ENCODE data around the gene NCF2. TPM values are rescaled to one million over a fixed set of nuclear protein-coding genes. Genes with fewer than 3 reads are reported as not detected.

The NCF2 gene
- total and polyA plus RNA-seq, 4 donors = 1.2 to 15.1 (median 7.5) TPM

- no peaks in the 10 kb centered on the region for H3K27me3 ChIP-seq (ENCODE audit: control insufficient read depth in 4 of 4, insufficient read depth in 4 of 4, low read length in 3 of 4)
- H3K4me1 ChIP-seq (ENCODE audit: control insufficient read depth in 4 of 4, insufficient read depth in 4 of 4, low read length in 3 of 4) = peaks cover 0 to 3% (median 0%) of the 10 kb centered on the region in 4 donors
- no peaks in the 10 kb centered on the region for H3K36me3 ChIP-seq (ENCODE audit: control insufficient read depth in 4 of 4, insufficient read depth in 3 of 4, low read depth in 1 of 4, low read length in 3 of 4)
- no peak overlapping the region for H3K27ac ChIP-seq (ENCODE audit: low read depth in 1 of 2, low read length in 2 of 2)
- DNase-seq (ENCODE audit: low spot score) = no peak
- WGBS = 84% methylated on average over 8 of the region's 8 CpGs
- no peak overlapping the region for H3K4me3 ChIP-seq (ENCODE audit: low read depth in 1 of 3, low read length in 3 of 3)
- no peak overlapping the region for H3K9ac ChIP-seq (ENCODE audit: low read depth in 1 of 2, low read length in 2 of 2)
- no peaks in the 10 kb centered on the region for H3K9me3 ChIP-seq (ENCODE audit: control insufficient read depth in 4 of 4, low read length in 3 of 4)
- TF ChIP-seq HNF4G (IDR thresholded peaks at IDR 0.05) (no peak), NR2F2 (IDR thresholded peaks at IDR 0.05) (no peak), JUND (IDR thresholded peaks at IDR 0.05) (no peak), RAD21 (IDR thresholded peaks at IDR 0.05) (no peak), FOXA2 (IDR thresholded peaks at IDR 0.05) (no peak)
- TF ChIP-seq, protein P1, sequence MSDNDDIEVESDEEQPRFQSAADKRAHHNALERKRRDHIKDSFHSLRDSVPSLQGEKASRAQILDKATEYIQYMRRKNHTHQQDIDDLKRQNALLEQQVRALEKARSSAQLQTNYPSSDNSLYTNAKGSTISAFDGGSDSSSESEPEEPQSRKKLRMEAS (IDR thresholded peaks at IDR 0.05) = no peak
- TF ChIP-seq, protein P2, sequence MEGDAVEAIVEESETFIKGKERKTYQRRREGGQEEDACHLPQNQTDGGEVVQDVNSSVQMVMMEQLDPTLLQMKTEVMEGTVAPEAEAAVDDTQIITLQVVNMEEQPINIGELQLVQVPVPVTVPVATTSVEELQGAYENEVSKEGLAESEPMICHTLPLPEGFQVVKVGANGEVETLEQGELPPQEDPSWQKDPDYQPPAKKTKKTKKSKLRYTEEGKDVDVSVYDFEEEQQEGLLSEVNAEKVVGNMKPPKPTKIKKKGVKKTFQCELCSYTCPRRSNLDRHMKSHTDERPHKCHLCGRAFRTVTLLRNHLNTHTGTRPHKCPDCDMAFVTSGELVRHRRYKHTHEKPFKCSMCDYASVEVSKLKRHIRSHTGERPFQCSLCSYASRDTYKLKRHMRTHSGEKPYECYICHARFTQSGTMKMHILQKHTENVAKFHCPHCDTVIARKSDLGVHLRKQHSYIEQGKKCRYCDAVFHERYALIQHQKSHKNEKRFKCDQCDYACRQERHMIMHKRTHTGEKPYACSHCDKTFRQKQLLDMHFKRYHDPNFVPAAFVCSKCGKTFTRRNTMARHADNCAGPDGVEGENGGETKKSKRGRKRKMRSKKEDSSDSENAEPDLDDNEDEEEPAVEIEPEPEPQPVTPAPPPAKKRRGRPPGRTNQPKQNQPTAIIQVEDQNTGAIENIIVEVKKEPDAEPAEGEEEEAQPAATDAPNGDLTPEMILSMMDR (IDR thresholded peaks at IDR 0.05; ENCODE audit: low read depth, low read length, missing input control) = no peak
- TF ChIP-seq, protein P3, sequence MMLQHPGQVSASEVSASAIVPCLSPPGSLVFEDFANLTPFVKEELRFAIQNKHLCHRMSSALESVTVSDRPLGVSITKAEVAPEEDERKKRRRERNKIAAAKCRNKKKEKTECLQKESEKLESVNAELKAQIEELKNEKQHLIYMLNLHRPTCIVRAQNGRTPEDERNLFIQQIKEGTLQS (IDR thresholded peaks at IDR 0.05) = no peak
- TF ChIP-seq, protein P4, sequence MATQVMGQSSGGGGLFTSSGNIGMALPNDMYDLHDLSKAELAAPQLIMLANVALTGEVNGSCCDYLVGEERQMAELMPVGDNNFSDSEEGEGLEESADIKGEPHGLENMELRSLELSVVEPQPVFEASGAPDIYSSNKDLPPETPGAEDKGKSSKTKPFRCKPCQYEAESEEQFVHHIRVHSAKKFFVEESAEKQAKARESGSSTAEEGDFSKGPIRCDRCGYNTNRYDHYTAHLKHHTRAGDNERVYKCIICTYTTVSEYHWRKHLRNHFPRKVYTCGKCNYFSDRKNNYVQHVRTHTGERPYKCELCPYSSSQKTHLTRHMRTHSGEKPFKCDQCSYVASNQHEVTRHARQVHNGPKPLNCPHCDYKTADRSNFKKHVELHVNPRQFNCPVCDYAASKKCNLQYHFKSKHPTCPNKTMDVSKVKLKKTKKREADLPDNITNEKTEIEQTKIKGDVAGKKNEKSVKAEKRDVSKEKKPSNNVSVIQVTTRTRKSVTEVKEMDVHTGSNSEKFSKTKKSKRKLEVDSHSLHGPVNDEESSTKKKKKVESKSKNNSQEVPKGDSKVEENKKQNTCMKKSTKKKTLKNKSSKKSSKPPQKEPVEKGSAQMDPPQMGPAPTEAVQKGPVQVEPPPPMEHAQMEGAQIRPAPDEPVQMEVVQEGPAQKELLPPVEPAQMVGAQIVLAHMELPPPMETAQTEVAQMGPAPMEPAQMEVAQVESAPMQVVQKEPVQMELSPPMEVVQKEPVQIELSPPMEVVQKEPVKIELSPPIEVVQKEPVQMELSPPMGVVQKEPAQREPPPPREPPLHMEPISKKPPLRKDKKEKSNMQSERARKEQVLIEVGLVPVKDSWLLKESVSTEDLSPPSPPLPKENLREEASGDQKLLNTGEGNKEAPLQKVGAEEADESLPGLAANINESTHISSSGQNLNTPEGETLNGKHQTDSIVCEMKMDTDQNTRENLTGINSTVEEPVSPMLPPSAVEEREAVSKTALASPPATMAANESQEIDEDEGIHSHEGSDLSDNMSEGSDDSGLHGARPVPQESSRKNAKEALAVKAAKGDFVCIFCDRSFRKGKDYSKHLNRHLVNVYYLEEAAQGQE (IDR thresholded peaks at IDR 0.05) = no peak
Measured at GRCh38 chr1:183576537-183576936, 13.7 kb downstream of the NCF2 start.

DNA sequence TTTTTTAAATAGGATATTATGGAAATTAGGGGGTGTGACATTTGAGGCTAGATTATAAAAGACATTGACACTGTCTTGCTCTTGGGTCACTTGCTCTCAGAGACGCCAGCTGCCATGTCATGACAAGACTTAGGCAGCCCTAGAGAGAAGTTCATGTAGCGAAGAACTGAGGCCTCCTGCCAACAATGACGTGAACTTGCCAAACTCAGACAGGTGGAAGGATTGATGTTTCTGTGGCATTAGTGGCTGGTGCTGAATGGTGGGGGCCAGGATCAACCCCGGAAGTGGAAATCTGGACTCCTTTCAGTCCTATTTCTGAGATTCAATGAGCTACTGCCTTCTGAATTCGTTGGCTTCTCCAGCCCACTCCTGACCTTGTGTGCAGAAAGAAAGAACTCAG lies 14.7 kb downstream of the NCF2 start:
- Histone ChIP-seq H3K4me3 (ENCODE audit: low read depth in 1 of 3, low read length in 3 of 3) (no peak overlapping the region), H3K4me1 (ENCODE audit: control insufficient read depth in 4 of 4, insufficient read depth in 4 of 4, low read length in 3 of 4) (peaks cover 0 to 3% (median 0%) of the 10 kb centered on the region in 4 donors), H3K9me3 (ENCODE audit: control insufficient read depth in 4 of 4, low read length in 3 of 4) (no peaks in the 10 kb centered on the region), H3K27ac (ENCODE audit: low read depth in 1 of 2, low read length in 2 of 2) (no peak overlapping the region), H3K9ac (ENCODE audit: low read depth in 1 of 2, low read length in 2 of 2) (no peak overlapping the region), H3K27me3 (ENCODE audit: control insufficient read depth in 4 of 4, insufficient read depth in 4 of 4, low read length in 3 of 4) (no peaks in the 10 kb centered on the region), H3K36me3 (ENCODE audit: control insufficient read depth in 4 of 4, insufficient read depth in 3 of 4, low read depth in 1 of 4, low read length in 3 of 4) (no peaks in the 10 kb centered on the region)
- DNase-seq (ENCODE audit: low spot score) = no peak
- no peak for TF ChIP-seq JUND (IDR thresholded peaks at IDR 0.05)
- no peak for TF ChIP-seq GABPA (IDR thresholded peaks at IDR 0.05 in 1 of 2, conservative IDR thresholded peaks at IDR 0.05 in 1 of 2)
- no peak for TF ChIP-seq RXRA (IDR thresholded peaks at IDR 0.05)
- TF ChIP-seq, protein P5, sequence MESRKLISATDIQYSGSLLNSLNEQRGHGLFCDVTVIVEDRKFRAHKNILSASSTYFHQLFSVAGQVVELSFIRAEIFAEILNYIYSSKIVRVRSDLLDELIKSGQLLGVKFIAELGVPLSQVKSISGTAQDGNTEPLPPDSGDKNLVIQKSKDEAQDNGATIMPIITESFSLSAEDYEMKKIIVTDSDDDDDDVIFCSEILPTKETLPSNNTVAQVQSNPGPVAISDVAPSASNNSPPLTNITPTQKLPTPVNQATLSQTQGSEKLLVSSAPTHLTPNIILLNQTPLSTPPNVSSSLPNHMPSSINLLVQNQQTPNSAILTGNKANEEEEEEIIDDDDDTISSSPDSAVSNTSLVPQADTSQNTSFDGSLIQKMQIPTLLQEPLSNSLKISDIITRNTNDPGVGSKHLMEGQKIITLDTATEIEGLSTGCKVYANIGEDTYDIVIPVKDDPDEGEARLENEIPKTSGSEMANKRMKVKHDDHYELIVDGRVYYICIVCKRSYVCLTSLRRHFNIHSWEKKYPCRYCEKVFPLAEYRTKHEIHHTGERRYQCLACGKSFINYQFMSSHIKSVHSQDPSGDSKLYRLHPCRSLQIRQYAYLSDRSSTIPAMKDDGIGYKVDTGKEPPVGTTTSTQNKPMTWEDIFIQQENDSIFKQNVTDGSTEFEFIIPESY (IDR thresholded peaks at IDR 0.05) = no peak
- TF ChIP-seq, protein P3 (IDR thresholded peaks at IDR 0.05) = no peak
- TF ChIP-seq HNF4G (IDR thresholded peaks at IDR 0.05) = no peak
- TF ChIP-seq YY1 (IDR thresholded peaks at IDR 0.05) = no peak
- no peak for TF ChIP-seq SP1 (IDR thresholded peaks at IDR 0.05)
- TF ChIP-seq FOXA1 (IDR thresholded peaks at IDR 0.05) = no peak
- TF ChIP-seq NR2F2 (IDR thresholded peaks at IDR 0.05) = no peak
- no peak for TF ChIP-seq TAF1 (conservative IDR thresholded peaks at IDR 0.05)
- no peak for TF ChIP-seq EGR1 (IDR thresholded peaks at IDR 0.05; ENCODE audit: low read depth in 2 of 2)
- no peak for TF ChIP-seq FOXA2 (IDR thresholded peaks at IDR 0.05)
- TF ChIP-seq HNF4A (conservative IDR thresholded peaks at IDR 0.05) = no peak
- TF ChIP-seq, protein P2 (IDR thresholded peaks at IDR 0.05; ENCODE audit: low read depth, low read length, missing input control) = no peak
- TF ChIP-seq RAD21 (IDR thresholded peaks at IDR 0.05) = no peak
- 90% methylated on average over 5 of the region's 5 CpGs for WGBS
